HK-2 (cell line): ENCODE data around the gene RGS9.
A peak's percentile ranks its signal among the peaks of the same experiment; 100 is the strongest.
"Not testable (repeated sequence)": the region's sequence is repeated elsewhere in the genome, so short reads cannot be mapped to it uniquely, and the experiment has no call there.

Experiments used
- DNase-seq: peaks from one replicate; pipeline ENCODE4 v3.0.0-alpha.2; 2018; ENCODE audit not compliant: unreplicated experiment

The RGS9 gene

GRCh38 chr17:65137021-65137939 lies at the start of gene RGS9:
TSS of gene RGS9 (plus strand) at chr17:65137370. CDS start at chr17:65137541, 171 bp downstream.
- DNase-seq = peak; percentile 84

- DNase-seq = no peak
These were observed 48.4 kb upstream of the RGS9 start for GRCh38 chr17:65088621-65089360.

GRCh38 chr17:65092262-65092661 lies 44.9 kb upstream of the RGS9 start:
- DNase-seq = no peak

- not testable (repeated sequence) for DNase-seq
These were observed 44.3 kb upstream of the RGS9 start for GRCh38 chr17:65092721-65093356.

- DNase-seq = no peak
These were observed 43.2 kb upstream of the RGS9 start for GRCh38 chr17:65093930-65094329.

GRCh38 chr17:65095465-65095864 lies 41.7 kb upstream of the RGS9 start:
- DNase-seq = no peak

GRCh38 chr17:65096382-65096781 lies 40.8 kb upstream of the RGS9 start:
- not testable (repeated sequence) for DNase-seq

GRCh38 chr17:65097110-65097509 lies 40.1 kb upstream of the RGS9 start:
- no peak for DNase-seq

GRCh38 chr17:65099475-65099874 lies 37.7 kb upstream of the RGS9 start:
- DNase-seq = no peak

GRCh38 chr17:65099941-65100315 lies 37.2 kb upstream of the RGS9 start:
- peak; percentile 87 for DNase-seq

GRCh38 chr17:65100316-65101140 lies 36.6 kb upstream of the RGS9 start:
- peak; percentile 84 for DNase-seq

- no peak for DNase-seq
These were observed 35.8 kb upstream of the RGS9 start for GRCh38 chr17:65101371-65101770.

- no peak for DNase-seq
These were observed 34.9 kb upstream of the RGS9 start for GRCh38 chr17:65102235-65102634.

- DNase-seq = peak; percentile 48
These were observed 34.4 kb upstream of the RGS9 start for GRCh38 chr17:65102788-65103187.

- no peak for DNase-seq
These were observed 33.7 kb upstream of the RGS9 start for GRCh38 chr17:65103431-65103830.

- DNase-seq = peak; percentile 29
These were observed 33.3 kb upstream of the RGS9 start for GRCh38 chr17:65103896-65104295.

GRCh38 chr17:65104541-65104940 lies 32.6 kb upstream of the RGS9 start:
- no peak for DNase-seq

- DNase-seq = no peak
These were observed 32.2 kb upstream of the RGS9 start for GRCh38 chr17:65104973-65105372.

- no peak for DNase-seq
These were observed 29.0 kb upstream of the RGS9 start for GRCh38 chr17:65108152-65108551.

- no peak for DNase-seq
These were observed 27.6 kb upstream of the RGS9 start for GRCh38 chr17:65109543-65109942.

GRCh38 chr17:65109990-65110680 lies 27.0 kb upstream of the RGS9 start:
- DNase-seq = no peak
